Measurements from ENCODE around the gene CDK5R1.
"Not testable (repeated sequence)": the region's sequence is repeated elsewhere in the genome, so short reads cannot be mapped to it uniquely, and the experiment has no call there.

Gene CDK5R1

DNA sequence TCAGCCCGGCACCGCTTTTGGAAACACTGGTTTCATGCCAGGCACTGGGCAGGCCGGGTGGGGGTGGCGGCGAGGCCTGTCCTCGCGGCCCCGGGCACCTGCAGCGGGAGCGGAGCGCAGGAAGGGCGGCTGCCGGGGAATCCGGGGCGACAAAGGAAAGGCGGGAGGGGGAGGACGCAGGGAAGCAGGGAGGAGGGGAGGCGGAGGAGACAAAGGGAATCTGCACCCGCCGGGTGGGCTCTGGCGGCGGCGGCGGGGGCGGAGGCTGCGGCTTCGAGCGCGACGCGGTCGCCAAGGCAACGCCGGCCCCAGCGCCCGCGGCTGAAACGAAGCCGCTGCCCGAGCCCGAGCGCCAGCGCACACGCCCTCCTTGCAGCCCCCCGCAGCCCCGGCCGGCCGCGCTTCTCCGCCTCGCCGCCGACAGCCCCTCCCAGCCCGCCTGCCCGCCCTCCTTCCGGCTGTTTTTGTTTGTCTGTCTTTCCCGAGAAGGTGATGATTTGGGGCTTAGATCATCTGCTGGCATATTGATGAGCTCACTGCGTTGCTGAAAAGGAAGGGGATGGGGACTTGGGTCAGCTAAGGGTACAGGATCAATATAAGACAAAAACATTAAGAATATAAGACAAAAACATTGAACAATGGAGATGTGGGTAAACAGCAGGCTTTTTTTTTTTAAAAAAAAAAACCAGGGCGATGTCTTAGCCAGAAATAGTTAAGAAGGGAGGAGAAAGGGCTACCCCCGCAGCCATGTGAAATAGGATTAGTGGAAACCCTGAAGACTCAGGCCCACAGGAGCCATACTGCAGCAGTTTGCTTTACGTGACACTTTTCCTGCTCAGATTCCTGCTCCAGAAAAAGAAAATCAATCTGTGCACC lies 32.7 kb downstream of the CDK5R1 start:
- peak; percentile 38 to 44 for DNase-seq

DNA sequence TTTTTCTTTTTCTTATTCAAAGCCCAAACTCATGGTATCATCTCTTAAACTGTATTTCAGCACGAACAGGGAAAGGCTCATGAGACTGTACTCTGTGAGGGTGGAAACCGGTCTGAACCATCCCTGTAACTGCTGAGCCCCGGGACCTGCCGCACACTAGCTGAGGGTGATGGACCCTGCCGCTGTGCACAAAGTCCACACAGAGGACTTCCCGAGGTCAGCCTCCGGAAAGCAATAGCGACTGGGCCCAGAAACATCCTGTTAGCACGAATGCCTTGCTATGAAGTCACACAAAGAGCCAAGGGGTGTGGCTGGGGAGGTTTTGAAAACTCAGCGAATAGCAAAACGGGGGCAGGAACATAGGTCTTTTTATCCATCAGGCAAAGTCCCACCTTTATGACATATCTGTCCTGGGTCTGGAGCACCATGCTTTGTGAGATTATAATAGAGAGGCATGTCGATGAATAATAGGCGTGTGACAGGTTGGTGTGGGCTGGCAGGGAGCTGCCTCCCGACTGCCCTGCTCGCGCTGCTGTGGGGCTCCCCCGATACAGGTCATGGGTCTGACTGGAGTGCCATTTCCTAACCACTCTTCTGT lies 33.4 kb downstream of the CDK5R1 start:
- peak in 1 of 2 experiments; percentile 8 for DNase-seq

DNA sequence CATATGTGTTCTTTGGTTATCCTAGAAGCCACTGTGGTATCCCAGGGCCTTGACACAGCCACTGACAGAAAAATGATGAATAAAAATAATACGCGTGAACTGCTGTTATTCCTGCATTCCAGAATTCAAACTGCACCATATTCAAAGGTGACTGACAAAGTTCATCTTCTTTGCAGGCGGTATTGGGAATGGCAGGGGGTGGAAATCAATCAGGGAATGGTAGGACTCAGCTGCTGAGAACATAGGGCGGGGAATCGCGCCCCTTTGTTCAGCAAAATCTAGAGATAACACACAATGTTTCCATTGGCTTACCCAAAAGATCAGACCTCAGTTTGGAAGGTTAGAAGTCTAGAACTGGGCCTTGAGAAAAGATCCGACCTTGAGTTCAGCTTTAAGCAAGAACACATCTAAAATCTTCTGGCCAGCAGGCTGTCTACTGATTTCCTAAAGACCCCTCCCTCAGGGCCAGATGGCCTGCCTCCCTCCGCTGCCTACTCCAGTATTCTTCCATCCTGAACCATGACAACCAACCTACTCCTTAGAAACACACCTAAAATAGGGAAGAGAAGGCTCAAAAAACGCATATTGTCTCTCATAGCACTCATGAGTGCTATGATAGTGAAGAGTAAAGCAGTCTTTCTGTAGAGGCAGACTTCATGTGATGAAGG lies 34.1 kb downstream of the CDK5R1 start:
- no peak for DNase-seq

DNA sequence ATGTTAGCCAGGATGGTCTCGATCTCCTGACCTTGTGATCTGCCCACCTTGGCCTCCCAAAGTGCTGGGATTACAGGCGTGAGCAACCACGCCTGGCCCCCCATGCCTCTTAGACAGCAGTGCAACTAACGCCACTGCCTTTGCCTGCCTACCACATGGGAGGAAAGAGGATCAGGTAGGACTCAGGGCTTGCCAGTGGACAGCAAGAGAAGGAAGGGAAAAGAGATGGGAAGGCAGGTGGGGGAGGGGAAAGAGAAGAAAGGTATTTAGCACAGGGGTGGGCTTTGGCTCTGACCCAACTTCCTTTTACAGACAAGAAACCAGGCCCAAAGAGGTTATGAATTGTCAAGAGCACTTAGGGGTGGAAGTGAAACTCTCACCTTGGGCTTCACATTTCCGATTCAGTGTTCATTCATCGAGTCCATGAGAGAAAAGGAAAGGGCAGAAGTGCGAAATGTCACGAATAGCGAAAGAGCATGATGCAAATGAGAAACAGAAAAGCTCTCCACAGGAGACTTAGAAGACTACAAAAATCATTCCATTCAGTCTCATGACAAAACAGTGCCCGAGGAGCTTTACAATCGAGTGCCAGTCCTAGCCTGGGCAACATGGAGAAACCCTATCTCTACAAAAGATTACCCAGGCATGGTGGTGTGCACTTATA lies 36.4 kb downstream of the CDK5R1 start:
- DNase-seq, result no peak

DNA sequence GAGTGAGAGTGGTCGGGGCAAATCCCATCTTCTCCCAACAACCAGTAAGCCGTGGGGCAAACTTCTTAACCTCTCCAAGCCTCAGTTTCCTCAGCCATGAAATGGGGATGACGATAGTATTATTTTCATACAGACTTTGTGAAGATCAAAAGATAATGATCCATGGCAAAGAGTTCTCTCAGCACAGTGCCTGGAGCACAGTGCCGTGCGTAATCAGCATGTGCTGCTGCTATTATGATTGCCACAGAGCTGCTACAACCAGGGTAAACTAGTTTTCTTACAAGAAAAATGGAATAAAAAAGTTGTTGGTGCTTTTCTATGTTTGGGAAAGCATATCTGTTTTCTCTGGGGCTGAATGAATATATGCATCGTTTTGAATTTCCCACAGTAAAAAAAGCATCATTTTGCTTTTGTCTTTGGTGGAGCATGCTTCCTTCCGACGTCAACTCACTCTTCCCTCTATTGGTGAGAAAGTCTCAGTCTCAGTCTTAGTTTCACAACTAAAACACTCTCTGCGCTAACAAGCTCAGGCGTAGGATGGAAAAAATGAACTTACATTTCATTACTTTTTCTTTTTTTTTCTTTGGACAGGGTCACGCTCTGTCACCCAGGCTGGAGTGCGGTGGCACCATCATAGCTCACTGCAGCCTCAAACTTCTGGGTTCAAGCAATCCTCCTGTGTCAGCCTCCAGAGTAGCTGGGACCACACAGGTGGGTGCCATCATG lies 37.2 kb downstream of the CDK5R1 start:
- DNase-seq, result no peak

DNA sequence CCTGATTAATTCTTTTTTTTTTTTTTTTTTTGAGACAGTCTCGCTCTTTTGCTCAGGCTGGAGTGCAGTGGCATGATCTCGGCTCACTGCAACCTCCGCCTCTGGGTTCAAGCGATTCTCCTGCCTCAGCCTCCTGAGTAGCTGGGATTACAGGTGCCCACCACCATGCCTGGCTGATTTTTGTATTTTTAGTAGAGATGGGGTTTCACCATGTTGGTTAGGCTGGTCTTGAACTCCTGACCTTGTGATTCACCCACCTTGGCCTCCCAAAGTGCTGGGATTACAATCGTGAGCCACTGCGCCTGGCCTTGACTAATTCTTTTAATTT lies 37.7 kb downstream of the CDK5R1 start:
- not testable (repeated sequence) for DNase-seq

DNA sequence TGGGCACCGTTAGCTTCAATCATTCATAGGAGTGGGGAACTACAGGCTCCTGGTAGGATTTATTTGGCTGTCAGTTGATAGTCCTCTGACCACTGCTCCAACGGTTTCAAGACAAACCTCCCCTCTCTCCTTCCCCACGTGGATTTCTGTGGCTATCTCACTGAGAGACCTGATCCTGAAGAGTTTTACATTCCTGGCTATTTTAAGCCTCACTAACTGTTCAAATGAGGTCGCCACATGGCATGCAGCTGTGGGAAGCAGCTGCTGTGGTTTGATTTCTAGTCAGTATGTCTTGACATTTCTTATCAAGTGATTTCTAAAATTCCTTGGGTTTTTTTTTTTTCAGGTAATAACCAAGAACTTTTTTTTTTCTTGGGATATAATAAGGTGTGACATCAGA lies 38.3 kb downstream of the CDK5R1 start:
- DNase-seq, result no peak

DNA sequence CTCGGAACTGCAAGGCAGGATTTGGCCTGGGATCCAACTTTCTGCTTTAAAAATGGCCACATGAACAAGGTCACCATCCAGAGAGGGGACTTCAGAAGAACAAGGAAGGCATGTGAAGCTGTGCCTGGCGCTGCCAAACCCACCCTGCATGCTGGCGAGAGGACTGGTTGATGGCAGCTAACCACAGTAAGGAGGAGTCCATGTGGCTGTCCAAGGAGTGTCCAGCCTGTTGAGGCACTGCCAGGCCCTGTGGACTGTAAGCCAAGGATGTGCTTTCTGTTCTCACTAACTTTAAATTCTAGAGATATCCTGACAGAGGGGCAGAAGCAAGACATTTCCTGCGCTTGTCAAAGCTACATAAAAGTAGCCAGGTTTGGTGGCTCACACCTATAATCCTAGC lies 40.4 kb downstream of the CDK5R1 start:
- no peak for DNase-seq

DNA sequence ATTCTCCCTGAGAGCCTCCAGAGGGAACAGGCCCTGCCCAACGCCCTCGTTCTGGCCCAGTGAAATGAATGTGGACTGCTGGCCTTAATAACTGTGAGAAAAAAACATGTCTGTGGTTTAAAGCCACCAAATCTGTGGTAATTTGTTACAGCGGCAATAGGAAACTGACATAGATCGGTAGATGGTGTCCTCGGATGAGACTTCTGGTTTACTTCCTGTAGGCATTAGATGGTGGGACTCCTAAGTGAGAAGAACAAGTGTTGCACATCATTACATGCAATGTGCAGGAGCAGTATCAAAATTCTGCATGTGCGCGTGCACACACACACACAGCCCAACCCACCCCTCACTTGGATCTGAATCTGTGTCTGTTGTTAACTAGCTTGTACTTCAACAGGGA lies 42.0 kb downstream of the CDK5R1 start:
- DNase-seq, result no peak

DNA sequence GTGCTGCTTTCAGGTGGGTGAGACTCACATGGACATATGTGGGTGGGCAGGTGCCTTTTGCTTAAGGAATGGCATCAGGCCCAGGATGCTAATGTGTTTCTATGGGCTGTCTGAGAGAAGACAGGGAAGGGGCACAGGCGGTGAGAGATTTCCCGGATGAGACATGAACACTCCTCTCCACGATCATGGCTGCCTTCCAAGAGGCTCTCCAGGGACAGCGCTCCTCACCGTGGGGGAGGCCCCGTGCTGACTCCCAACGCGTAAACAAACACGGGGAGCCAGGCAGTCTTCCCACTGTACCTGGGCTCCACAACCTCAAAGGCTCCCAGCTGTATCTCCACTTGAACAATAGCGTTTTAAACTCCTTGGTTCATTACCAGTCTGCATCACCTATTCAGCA lies 42.8 kb downstream of the CDK5R1 start:
- DNase-seq, result peak in 1 of 2 experiments; percentile 27

DNA sequence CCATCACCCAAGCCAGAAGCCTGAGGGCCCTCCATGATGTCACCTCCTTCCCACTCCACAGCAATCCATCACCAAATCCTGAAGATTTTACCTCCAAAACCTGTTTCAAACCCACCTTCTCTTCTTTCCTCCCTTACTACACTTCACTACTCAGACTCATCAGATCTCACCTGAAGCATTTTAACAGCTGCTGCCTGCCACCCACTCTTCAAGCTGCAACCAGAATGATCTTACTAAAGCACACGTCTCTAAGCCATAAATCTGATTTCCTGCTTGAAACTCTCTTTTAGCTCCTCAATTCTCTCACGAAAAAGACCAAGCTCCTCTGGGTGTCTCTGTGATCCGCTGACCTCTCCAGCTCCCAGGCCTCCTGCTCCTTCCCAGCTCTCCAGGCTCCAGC lies 46.5 kb downstream of the CDK5R1 start:
- DNase-seq, result no peak

DNA sequence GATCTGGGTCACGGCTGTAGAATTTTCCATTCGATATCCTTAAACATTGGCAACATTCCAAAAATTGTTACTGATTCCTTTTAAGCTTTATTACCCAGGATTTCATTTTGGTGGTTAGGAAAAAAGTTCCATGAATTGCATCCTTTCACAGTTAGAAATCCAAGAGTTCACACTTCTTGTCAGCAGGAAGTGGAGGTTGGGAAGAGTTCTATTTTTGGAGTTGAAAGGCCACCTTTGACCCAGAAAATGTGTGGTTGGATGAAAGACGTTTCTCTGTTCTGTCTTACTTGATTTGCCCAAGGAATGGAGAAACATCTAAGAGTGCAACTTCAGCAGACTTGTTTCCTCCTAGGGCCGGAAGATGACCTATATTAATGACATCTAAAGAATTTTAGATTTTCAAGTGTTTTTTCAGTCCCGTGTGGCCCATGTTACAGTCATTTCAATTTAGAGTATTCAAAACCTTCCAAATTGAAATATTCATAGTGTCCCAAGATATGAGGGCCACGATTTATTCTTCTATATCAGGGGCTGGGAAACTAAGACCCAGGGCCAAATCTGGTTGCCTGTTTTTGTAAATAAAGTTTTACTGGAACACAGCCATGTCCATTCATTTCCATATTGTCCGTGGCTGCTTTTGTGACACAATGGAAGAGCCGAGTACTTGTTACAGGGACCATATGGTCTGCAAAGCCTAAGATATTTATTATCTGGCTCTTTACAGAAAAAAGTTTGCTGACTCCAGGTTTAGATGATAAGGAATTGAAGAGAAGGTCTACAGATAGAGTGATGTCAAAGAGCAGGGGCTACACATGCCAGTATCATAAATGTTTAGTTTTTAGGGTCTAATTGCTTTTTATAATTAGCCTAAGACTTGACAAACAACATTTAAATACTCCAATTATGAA lies 50.2 kb downstream of the CDK5R1 start:
- no peak for DNase-seq

Data from SHP77 (cell line).